A549 (cell line): ENCODE results near the gene HOXB7. TPM values are rescaled to one million over a fixed set of nuclear protein-coding genes. Genes with fewer than 3 reads are reported as not detected.

Source experiments
- ATAC-seq, 2 experiments: fragments of 200-7000 bp in 1 of 2; fragments of >200 bp in 1 of 2; cut with Nextera tagmentation in 1 of 2; cut with Tn5 transposase in 1 of 2; 3 replicates each; pipeline versions ENCODE4 v1.8.0 to v1.9.1; 2018 to 2020; ENCODE audit warnings: mild to moderate bottlenecking in 1 of 2, moderate library complexity in 1 of 2
- CTCF ChIA-PET: fragments of 300-600 bp; sonication (Branson Sonifier 250); formaldehyde crosslinking; extraction: SDS; loops from one replicate; lab custom pipeline; 2021; ENCODE audit warnings: antibody characterized with exemption, inconsistent platforms; lab: Yijun Ruan, JAX
- POLR2A ChIA-PET: fragments of 350-600 bp; formaldehyde crosslinking; extraction: SDS; loops from one replicate; lab custom pipeline; 2021; ENCODE audit warnings: antibody characterized with exemption, inconsistent platforms; lab: Yijun Ruan, JAX
- DNase-seq, 2 experiments: peaks; one replicate each; pipeline versions ENCODE4 v3.0.0 to v3.0.0-alpha.2; 2011 to 2016; ENCODE audit warnings: low read depth in 1 of 2, low spot score in 1 of 2
- FAIRE-seq: peaks from 2 replicates; lab custom pipeline; 2011; peaks lifted over from hg19 to GRCh38; lab: Jason Lieb, UNC
- H3K27ac ChIP-seq, 2 experiments: fragments of >200 bp; sonication (Bioruptor Twin); formaldehyde crosslinking; 3 replicates each; pipeline ENCODE4 v1.5.1; 2016 to 2017
- H3K4me1 ChIP-seq: fragments of >200 bp; sonication (Bioruptor Twin); formaldehyde crosslinking; 3 replicates; pipeline ENCODE4 v1.6.1; 2016
- H3K4me2 ChIP-seq: fragments of >200 bp; sonication (Bioruptor Twin); formaldehyde crosslinking; 3 replicates; pipeline ENCODE4 v1.6.1; 2016
- H3K4me3 ChIP-seq: fragments of >200 bp; sonication (Bioruptor Twin); formaldehyde crosslinking; 3 replicates; pipeline ENCODE4 v1.5.1; 2016
- H3K9me3 ChIP-seq: fragments of >200 bp; sonication (Bioruptor Twin); formaldehyde crosslinking; 3 replicates; pipeline ENCODE4 v1.6.1; 2016
- ATOH8 ChIP-seq: fragments of 250-450 bp; sonication (Bioruptor Pico); IDR thresholded peaks from 2 replicates; pipeline ENCODE4 v1.5.0; 2020; ENCODE audit warnings: low read depth, mild to moderate bottlenecking, moderate library complexity
- BHLHE40 ChIP-seq: IDR thresholded peaks from 2 replicates; pipeline ENCODE4 v1.6.1; 2012; ENCODE audit warnings: low read depth, low read length, inconsistent platforms
- CBX2 ChIP-seq: fragments of 200-600 bp; sonication (generic); IDR thresholded peaks from 2 replicates; pipeline ENCODE4 v1.6.1; 2016; ENCODE audit warnings: low read depth, mild to moderate bottlenecking, borderline replicate concordance
- EHF ChIP-seq: fragments of 250-450 bp; sonication (Bioruptor Pico); IDR thresholded peaks from 2 replicates; pipeline ENCODE4 v1.5.0; 2020; ENCODE audit warnings: mild to moderate bottlenecking
- ELK1 ChIP-seq: fragments of 150-350 bp; IDR thresholded peaks from 2 replicates; pipeline ENCODE4 v1.6.1; 2014; ENCODE audit warnings: low read depth, mild to moderate bottlenecking, low read length
- FOSL2 ChIP-seq, 2 experiments: fragments of 450-650 bp in 1 of 2; fragments of >200 bp in 1 of 2; sonication (Bioruptor Twin) in 1 of 2; formaldehyde crosslinking; IDR thresholded peaks; 2 replicates each; pipeline versions ENCODE4 v1.5.0 to v1.6.1; 2016 to 2020; ENCODE audit warnings: mild to moderate bottlenecking in 1 of 2, moderate library complexity in 1 of 2
- FOXS1 ChIP-seq: fragments of 250-450 bp; sonication (Bioruptor Pico); IDR thresholded peaks from 2 replicates; pipeline ENCODE4 v1.5.0; 2020; ENCODE audit warnings: mild to moderate bottlenecking, moderate library complexity
- HOXA7 ChIP-seq: fragments of 250-450 bp; sonication (Bioruptor Pico); IDR thresholded peaks from 2 replicates; pipeline ENCODE4 v1.5.0; 2020; ENCODE audit warnings: mild to moderate bottlenecking, moderate library complexity
- HOXB5 ChIP-seq: fragments of 250-450 bp; sonication (Bioruptor Pico); IDR thresholded peaks from 2 replicates; pipeline ENCODE4 v1.5.0; 2020; ENCODE audit warnings: mild to moderate bottlenecking, moderate library complexity
- JUN ChIP-seq, 2 experiments: fragments of >200 bp; sonication (Bioruptor Twin); formaldehyde crosslinking; IDR thresholded peaks; 2 replicates in 1 of 2; 3 replicates in 1 of 2; pipeline ENCODE4 v1.6.1; 2016 to 2017
- KDM5A ChIP-seq: fragments of 200-600 bp; sonication (generic); IDR thresholded peaks from 2 replicates; pipeline ENCODE4 v1.6.1; 2016; ENCODE audit warnings: antibody characterized with exemption, mild to moderate bottlenecking
- MAFK ChIP-seq: fragments of 450-650 bp; IDR thresholded peaks from 2 replicates; pipeline ENCODE4 v1.6.1; 2014; ENCODE audit not compliant: partially characterized antibody
- MAX ChIP-seq: IDR thresholded peaks from 2 replicates; pipeline ENCODE4 v1.6.1; 2012
- PBX3 ChIP-seq: IDR thresholded peaks from 2 replicates; pipeline ENCODE4 v1.6.1; 2012
- POLR2A ChIP-seq: IDR thresholded peaks from 2 replicates; pipeline ENCODE4 v1.6.1; 2012; ENCODE audit warnings: mild to moderate bottlenecking, low read length
- REST ChIP-seq: fragments of 200-600 bp; sonication (generic); IDR thresholded peaks from 2 replicates; pipeline ENCODE4 v1.6.1; 2016; ENCODE audit warnings: antibody characterized with exemption, mild to moderate bottlenecking, moderate library complexity
- TP53 ChIP-seq: fragments of 250-450 bp; sonication (Bioruptor Pico); IDR thresholded peaks from 2 replicates; pipeline ENCODE4 v1.5.0; 2021; ENCODE audit warnings: mild to moderate bottlenecking, moderate library complexity
- USF2 ChIP-seq: fragments of 450-650 bp; IDR thresholded peaks from 2 replicates; pipeline ENCODE4 v1.6.1; 2014; ENCODE audit warnings: antibody characterized with exemption
- WGBS: methylation state at CpG from one replicate; pipeline ENCODE4 v1.1.6; 2017; ENCODE audit errors: missing lambda C conversion rate; 5-methylcytosine and 5-hydroxymethylcytosine counted together
- polyA plus RNA-seq, 4 experiments: library from polyadenylated mRNA; depleted of rRNA in 3 of 4; stranded (reverse); fragments of >200 nt; fragmentation: RNase III in 1 of 4; extraction: RNeasy Plus Mini Kit Qiagen cat#74134 plus additional on column Dnase treatment in 1 of 4; gene quantifications; 2 replicates in 3 of 4; 3 replicates in 1 of 4; pipeline ENCODE4 v1.2.3, GENCODE V29; 2011 to 2017

HOXB7 gene
- polyA plus RNA-seq, 2 of the 4 experiments (the other 2 are of a cell fraction) = 22.3 to 32.3 TPM

GRCh38 chr17:48645639-48646182 is 34.9 kb upstream of the HOXB7 start:
- ATAC-seq (no peak), DNase-seq (no peak)
- Histone ChIP-seq H3K9me3 (no peaks in the 10 kb centered on the region), H3K4me3 (peak overlapping the region; percentile 74), H3K4me1 (peaks cover 34% of the 10 kb centered on the region), H3K4me2 (peak overlapping the region; percentile 68)
- CTCF ChIA-PET = interaction anchor here (0.5 to 3.4 kb wide), 6 partner anchors 9 to 200 kb away, joined by 3 to 25 read pairs (median 6); no protein-coding TSS in a partner anchor
- POLR2A ChIA-PET = interaction anchor here (0.6 kb wide), 1 partner anchor 9 kb away, joined by 5 read pairs; no protein-coding TSS in a partner anchor
- WGBS = 44% methylated on average over 14 of the region's 14 CpGs
- TF ChIP-seq MAX = peak; percentile 9
- TF ChIP-seq JUN (IDR thresholded peaks at IDR 0.05) = no peak
- TF ChIP-seq, all 56 proteins: peak for 1
- no peak for FAIRE-seq
- H3K27ac ChIP-seq = peak overlapping the region; percentile 92 to 95

GRCh38 chr17:48644910-48645557 is 34.2 kb upstream of the HOXB7 start:
- Histone ChIP-seq H3K9me3 (no peaks in the 10 kb centered on the region), H3K27ac (peak overlapping the region; percentile 92 to 95), H3K4me2 (peak overlapping the region; percentile 68), H3K4me1 (peaks cover 36% of the 10 kb centered on the region), H3K4me3 (peak overlapping the region; percentile 74)
- WGBS = 49% methylated on average over 6 of the region's 6 CpGs
- no peak for FAIRE-seq
- TF ChIP-seq MAFK (no peak), EHF (CRISPR knock-in tag) (no peak), FOSL2 (IDR thresholded peaks at IDR 0.05) (no peak), FOSL2 (CRISPR knock-in tag; IDR thresholded peaks at IDR 0.05) (no peak), FOXS1 (no peak), HOXB5 (CRISPR knock-in tag) (no peak), ATOH8 (CRISPR knock-in tag) (no peak), PBX3 (no peak), POLR2A (no peak), BHLHE40 (no peak), ELK1 (no peak), CBX2 (no peak), USF2 (no peak), HOXA7 (CRISPR knock-in tag) (no peak), TP53 (no peak), KDM5A (no peak), REST (no peak)
- no peak for DNase-seq
- ATAC-seq = no peak
- POLR2A ChIA-PET = interaction anchor here (0.6 kb wide), 1 partner anchor 83 kb away, joined by 3 read pairs; the partner anchor contains the start of gene HOXB13
- CTCF ChIA-PET = interaction anchor here (0.5 to 3.4 kb wide), 5 partner anchors 9 to 200 kb away, joined by 3 to 25 read pairs (median 7); no protein-coding TSS in a partner anchor
